Neuronal stem cell (in vitro differentiated cells): ENCODE measurements around the gene PFKFB4. TPM values are rescaled to one million over a fixed set of nuclear protein-coding genes. Genes with fewer than 3 reads are reported as not detected.

Experiments
- DNase-seq: peaks from one replicate; pipeline ENCODE4 v3.0.0-alpha.2; 2013; ENCODE audit warnings: low spot score
- H2AFZ ChIP-seq: one replicate; pipeline ENCODE4 v1.6.1; 2013; ENCODE audit warnings: mild to moderate bottlenecking, low read length, inconsistent platforms
- H2AK5ac ChIP-seq: 2 replicates; pipeline ENCODE4 v1.6.1; 2013; ENCODE audit warnings: low read depth, mild to moderate bottlenecking, inconsistent platforms, low read length, moderate library complexity, mixed read lengths
- H2BK120ac ChIP-seq: 2 replicates; pipeline ENCODE4 v1.6.1; 2013; ENCODE audit warnings: low read depth, mild to moderate bottlenecking, inconsistent platforms, low read length, moderate library complexity, mixed read lengths
- H2BK12ac ChIP-seq: one replicate; pipeline ENCODE4 v1.6.1; 2013; ENCODE audit warnings: low read length, inconsistent platforms
- H2BK15ac ChIP-seq: 2 replicates; pipeline ENCODE4 v1.6.1; 2013; ENCODE audit warnings: mild to moderate bottlenecking, low read length, inconsistent platforms, mixed read lengths
- H2BK5ac ChIP-seq: one replicate; pipeline ENCODE4 v1.6.1; 2013; ENCODE audit warnings: inconsistent platforms, mild to moderate bottlenecking, low read length, moderate library complexity
- H3K14ac ChIP-seq: one replicate; pipeline ENCODE4 v1.6.1; 2013; ENCODE audit warnings: low read length, inconsistent platforms
- H3K18ac ChIP-seq: 2 replicates; pipeline ENCODE4 v1.6.1; 2013; ENCODE audit warnings: low read length, inconsistent platforms
- H3K23ac ChIP-seq: 2 replicates; pipeline ENCODE4 v1.6.1; 2013; ENCODE audit warnings: low read depth, mild to moderate bottlenecking, mixed read lengths, low read length, inconsistent platforms; ENCODE audit not compliant: poor library complexity
- H3K27ac ChIP-seq: replicated peaks from 3 replicates; pipeline ENCODE4 v1.5.1; 2013; ENCODE audit warnings: low read length, inconsistent platforms
- H3K27me3 ChIP-seq, 3 experiments: 2 replicates each; pipeline ENCODE4 v1.6.1; 2013; ENCODE audit warnings: low read length in 3 of 3, mild to moderate bottlenecking in 2 of 3, inconsistent platforms in 1 of 3, low read depth in 1 of 3, mixed read lengths in 1 of 3, moderate library complexity in 1 of 3; ENCODE audit not compliant: control insufficient read depth in 3 of 3, insufficient read depth in 3 of 3
- H3K36me3 ChIP-seq, 2 donors: replicated peaks in 1 of 2; 2 replicates each; pipeline ENCODE4 v1.6.1; 2013; ENCODE audit warnings: low read length in 2 of 2; ENCODE audit not compliant: control insufficient read depth in 2 of 2, insufficient read depth in 2 of 2
- H3K4ac ChIP-seq: 2 replicates; pipeline ENCODE4 v1.6.1; 2013; ENCODE audit warnings: inconsistent platforms, mild to moderate bottlenecking, low read length, moderate library complexity
- H3K4me1 ChIP-seq, 2 donors: 1 replicate in 1 of 2; 2 replicates in 1 of 2; pipeline ENCODE4 v1.6.1; 2013; ENCODE audit warnings: low read length in 2 of 2, low read depth in 1 of 2; ENCODE audit not compliant: control insufficient read depth in 2 of 2, insufficient read depth in 1 of 2
- H3K4me2 ChIP-seq: one replicate; pipeline ENCODE4 v1.6.1; 2013; ENCODE audit warnings: mild to moderate bottlenecking, low read length, inconsistent platforms; ENCODE audit not compliant: insufficient read depth, poor library complexity, severe bottlenecking
- H3K4me3 ChIP-seq, 2 donors: 2 replicates each; pipeline ENCODE4 v1.5.1; 2013; ENCODE audit warnings: low read length in 2 of 2, mild to moderate bottlenecking in 2 of 2, inconsistent platforms in 1 of 2, moderate library complexity in 1 of 2
- H3K79me1 ChIP-seq: one replicate; pipeline ENCODE4 v1.6.1; 2013; ENCODE audit warnings: low read depth, mild to moderate bottlenecking, inconsistent platforms, low read length, moderate library complexity
- H3K9ac ChIP-seq: one replicate; pipeline ENCODE4 v1.6.1; 2013; ENCODE audit warnings: mild to moderate bottlenecking, low read depth, low read length, inconsistent platforms; ENCODE audit not compliant: poor library complexity
- H3K9me3 ChIP-seq, 2 donors: replicated peaks in 1 of 2; 2 replicates each; pipeline versions ENCODE3 to v1.6.1; 2013; ENCODE audit warnings: low read length in 2 of 2, mild to moderate bottlenecking in 2 of 2, inconsistent platforms in 1 of 2, low read depth in 1 of 2, mixed read lengths in 1 of 2, moderate library complexity in 1 of 2; ENCODE audit not compliant: control insufficient read depth in 2 of 2, insufficient read depth in 1 of 2
- H4K8ac ChIP-seq: one replicate; pipeline ENCODE4 v1.6.1; 2013; ENCODE audit warnings: low read depth, mild to moderate bottlenecking, inconsistent platforms, low read length, moderate library complexity
- H4K91ac ChIP-seq: one replicate; pipeline ENCODE4 v1.6.1; 2013; ENCODE audit warnings: low read length, low read depth, mild to moderate bottlenecking, inconsistent platforms; ENCODE audit not compliant: poor library complexity
- WGBS, 2 donors: extraction: QIAGEN DNeasy Blood & Tissue Kit; methylation state at CpG; one replicate each; pipeline ENCODE4 v1.1.7; 2013; ENCODE audit warnings: missing lambda C conversion rate in 2 of 2, mixed read lengths in 1 of 2; ENCODE audit not compliant: insufficient read length in 2 of 2, insufficient replicate concordance in 1 of 2; ENCODE audit errors: extremely low coverage in 2 of 2; 5-methylcytosine and 5-hydroxymethylcytosine counted together
- polyA plus RNA-seq, 2 experiments: library from polyadenylated mRNA; stranded (reverse); fragments of 200-250 nt; gene quantifications; one replicate each; pipeline ENCODE4 v1.2.3, GENCODE V29; 2013

PFKFB4 gene
- 9.2 TPM for polyA plus RNA-seq (2013, experiment 1 of 2)
- polyA plus RNA-seq (2013, experiment 2 of 2), result 8.9 TPM

DNA sequence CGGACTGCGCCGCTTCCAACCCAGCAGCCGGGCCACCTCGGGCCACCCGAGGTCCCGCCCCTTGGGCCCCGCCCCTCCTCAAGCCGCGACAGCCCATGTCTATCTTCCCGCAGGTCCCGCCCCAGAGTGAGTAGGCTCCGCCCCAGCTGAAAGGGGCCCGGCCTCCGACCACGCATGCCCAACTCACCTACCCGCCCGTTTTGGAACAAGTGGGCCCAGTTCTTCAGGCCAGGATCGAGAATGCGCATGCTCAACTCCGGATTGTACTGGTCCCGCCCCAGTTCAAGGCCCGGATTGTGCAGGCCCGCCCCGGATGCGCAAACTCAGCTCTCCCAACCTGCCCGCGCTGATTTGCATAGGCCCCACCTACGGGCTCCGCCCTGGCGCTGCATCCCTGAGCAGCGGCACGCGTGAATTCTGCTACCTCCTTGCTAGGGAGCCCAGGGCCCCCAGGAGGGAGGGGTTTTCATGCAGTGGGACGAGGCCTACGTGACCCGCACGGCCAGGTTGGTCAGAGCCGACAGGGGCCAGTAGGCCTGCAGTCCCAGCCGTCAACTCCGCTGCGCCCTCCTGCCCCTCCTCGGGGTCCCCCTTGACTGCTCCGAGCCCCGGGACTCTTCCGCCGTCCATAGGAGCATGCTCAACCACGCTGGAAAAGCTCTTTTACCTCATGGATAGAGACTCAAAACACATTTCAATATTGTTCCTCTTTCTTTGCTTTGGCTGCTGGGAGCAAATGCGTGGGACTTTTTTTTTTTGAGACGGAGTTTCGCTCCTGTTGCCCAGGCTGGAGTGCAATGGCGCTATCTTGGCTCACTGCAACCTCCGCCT lies at the start of gene PFKFB4:
Gene PFKFB4 (minus strand): TSS at position 8 of the 831 bp plus-strand sequence. CDS start 26 bp downstream, outside the sequence.
- peak within 1 kb of the TSS; percentile 90 for H2BK5ac ChIP-seq
- peak within 1 kb of the TSS; percentile 97 for H3K18ac ChIP-seq
- H2BK120ac ChIP-seq, result peak within 1 kb of the TSS; percentile 38
- peak within 1 kb of the TSS; percentile 80 for H3K4me2 ChIP-seq
- WGBS, 2 donors, result no CpG with 5 or more reads among the region's 53 CpGs
- H2BK12ac ChIP-seq, result no peak within 1 kb of the TSS
- no peak within 1 kb of the TSS for H4K8ac ChIP-seq
- H2AK5ac ChIP-seq, result peak within 1 kb of the TSS; percentile 97
- no peaks in the 10 kb centered on the region for H3K9me3 ChIP-seq
- peak within 1 kb of the TSS; percentile 78 for H3K23ac ChIP-seq
- H3K79me1 ChIP-seq, result peaks cover 4% of the 10 kb centered on the region
- no peaks in the 10 kb centered on the region for H3K27me3 ChIP-seq
- peak within 1 kb of the TSS; percentile 70 to 90 for H3K4me3 ChIP-seq
- H2BK15ac ChIP-seq, result peak within 1 kb of the TSS; percentile 78
- peaks cover 0 to 3% of the 10 kb centered on the region in 2 donors for H3K36me3 ChIP-seq
- H3K9ac ChIP-seq, result peak within 1 kb of the TSS; percentile 94
- no peak within 1 kb of the TSS for H3K4ac ChIP-seq
- peak within 1 kb of the TSS; percentile 79 for H3K27ac ChIP-seq
- H3K4me1 ChIP-seq, result peaks cover 32 to 39% of the 10 kb centered on the region in 2 donors
- peak; percentile 99 for DNase-seq
- H4K91ac ChIP-seq, result no peak within 1 kb of the TSS
- H3K14ac ChIP-seq, result peak within 1 kb of the TSS; percentile 77
- peak within 1 kb of the TSS; percentile 98 for H2AFZ ChIP-seq

GRCh38 chr3:48601622-48601994 lies 45.0 kb upstream of the PFKFB4 start:
- H2BK12ac ChIP-seq, result no peak overlapping the region
- no peak overlapping the region for H4K91ac ChIP-seq
- H3K27ac ChIP-seq, result no peak overlapping the region
- no peaks in the 10 kb centered on the region for H3K9me3 ChIP-seq
- no peak overlapping the region for H3K4me2 ChIP-seq
- WGBS, 2 donors, result no CpG with 5 or more reads among the region's 2 CpGs
- H2BK5ac ChIP-seq, result no peak overlapping the region
- H2AFZ ChIP-seq, result no peak overlapping the region
- peaks cover 0 to 2% (median 0%) of the 10 kb centered on the region in 3 experiments for H3K27me3 ChIP-seq
- no peaks in the 10 kb centered on the region for H3K79me1 ChIP-seq
- H3K14ac ChIP-seq, result no peak overlapping the region
- H2BK120ac ChIP-seq, result no peak overlapping the region
- DNase-seq, result no peak
- H3K4ac ChIP-seq, result no peak overlapping the region
- H2AK5ac ChIP-seq, result no peak overlapping the region
- H3K36me3 ChIP-seq, result peaks cover 79 to 97% of the 10 kb centered on the region in 2 donors
- H4K8ac ChIP-seq, result no peak overlapping the region
- no peaks in the 10 kb centered on the region for H3K4me1 ChIP-seq
- no peak overlapping the region for H2BK15ac ChIP-seq
- no peak overlapping the region for H3K18ac ChIP-seq
- no peak overlapping the region for H3K4me3 ChIP-seq
- no peak overlapping the region for H3K23ac ChIP-seq
- no peak overlapping the region for H3K9ac ChIP-seq

- Histone ChIP-seq H4K8ac (no peak overlapping the region), H2BK120ac (no peak overlapping the region), H3K4me1 (peaks cover 0 to under 1% of the 10 kb centered on the region in 2 donors), H2AFZ (no peak overlapping the region), H3K23ac (peak overlapping the region; percentile 37), H3K4me2 (no peak overlapping the region), H3K79me1 (no peaks in the 10 kb centered on the region), H2AK5ac (no peak overlapping the region), H3K4ac (no peak overlapping the region), H2BK5ac (no peak overlapping the region), H3K27me3 (peaks cover 0 to 2% (median 0%) of the 10 kb centered on the region in 3 experiments), H3K36me3 (peaks cover 79 to 91% of the 10 kb centered on the region in 2 donors), H2BK12ac (no peak overlapping the region), H3K9me3 (no peaks in the 10 kb centered on the region), H4K91ac (no peak overlapping the region), H3K14ac (no peak overlapping the region), H3K4me3 (peak overlapping the region in 1 of 2 donors; percentile 51), H3K27ac (no peak overlapping the region), H2BK15ac (no peak overlapping the region), H3K18ac (no peak overlapping the region), H3K9ac (no peak overlapping the region)
- DNase-seq, result no peak
- WGBS, 2 donors, result no CpG with 5 or more reads among the region's 19 CpGs
Measured at GRCh38 chr3:48600711-48601621, 44.4 kb upstream of the PFKFB4 start.
